Stomach (tissue), 4 donors: Measurements from ENCODE around the gene LARGE1.
"Not testable (repeated sequence)": the region's sequence is repeated elsewhere in the genome, so short reads cannot be mapped to it uniquely, and the experiment has no call there.

Experiments used
- EP300 ChIP-seq: sonication (generic); formaldehyde crosslinking; IDR thresholded peaks from one replicate; pipeline ENCODE4 v1.6.1; 2017; ENCODE audit warnings: antibody characterized with exemption
- POLR2A ChIP-seq, 4 donors: fragments of 450-650 bp; IDR thresholded peaks; one replicate each; pipeline ENCODE4 v1.6.1; 2016; ENCODE audit warnings: antibody characterized with exemption in 4 of 4, control low read depth in 2 of 4, mild to moderate bottlenecking in 1 of 4, moderate library complexity in 1 of 4
- TF ChIP-seq, protein P1 (sequence below), 7 experiments: fragments of 450-650 bp in 4 of 7; fragments of 200-600 bp in 3 of 7; sonication (generic) in 3 of 7; IDR thresholded peaks; one replicate each; pipeline ENCODE4 v1.5.1; 2016 to 2019; ENCODE audit warnings: antibody characterized with exemption in 7 of 7, control low read depth in 2 of 7, mild to moderate bottlenecking in 1 of 7

DNA sequence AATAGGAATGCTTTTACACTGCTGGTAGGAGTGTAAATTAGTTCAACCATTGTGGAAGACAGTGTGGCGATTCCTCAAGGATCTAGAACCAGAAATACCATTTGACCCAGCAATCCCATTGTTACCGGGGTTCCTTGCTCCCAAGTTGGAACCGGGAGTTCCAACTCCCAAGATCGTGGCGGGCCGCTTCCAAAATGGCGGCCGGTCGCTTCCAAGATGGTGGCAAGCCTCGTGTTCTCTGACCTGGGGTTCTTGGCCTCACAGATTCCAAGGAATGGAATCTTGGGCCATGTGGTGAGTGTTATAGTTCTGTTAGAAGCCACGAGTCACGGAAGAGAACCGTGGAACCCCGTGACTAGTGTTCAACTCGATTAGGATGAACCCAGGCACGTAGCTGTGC is 62.5 kb downstream of the LARGE1 start:
- TF ChIP-seq, protein P1, sequence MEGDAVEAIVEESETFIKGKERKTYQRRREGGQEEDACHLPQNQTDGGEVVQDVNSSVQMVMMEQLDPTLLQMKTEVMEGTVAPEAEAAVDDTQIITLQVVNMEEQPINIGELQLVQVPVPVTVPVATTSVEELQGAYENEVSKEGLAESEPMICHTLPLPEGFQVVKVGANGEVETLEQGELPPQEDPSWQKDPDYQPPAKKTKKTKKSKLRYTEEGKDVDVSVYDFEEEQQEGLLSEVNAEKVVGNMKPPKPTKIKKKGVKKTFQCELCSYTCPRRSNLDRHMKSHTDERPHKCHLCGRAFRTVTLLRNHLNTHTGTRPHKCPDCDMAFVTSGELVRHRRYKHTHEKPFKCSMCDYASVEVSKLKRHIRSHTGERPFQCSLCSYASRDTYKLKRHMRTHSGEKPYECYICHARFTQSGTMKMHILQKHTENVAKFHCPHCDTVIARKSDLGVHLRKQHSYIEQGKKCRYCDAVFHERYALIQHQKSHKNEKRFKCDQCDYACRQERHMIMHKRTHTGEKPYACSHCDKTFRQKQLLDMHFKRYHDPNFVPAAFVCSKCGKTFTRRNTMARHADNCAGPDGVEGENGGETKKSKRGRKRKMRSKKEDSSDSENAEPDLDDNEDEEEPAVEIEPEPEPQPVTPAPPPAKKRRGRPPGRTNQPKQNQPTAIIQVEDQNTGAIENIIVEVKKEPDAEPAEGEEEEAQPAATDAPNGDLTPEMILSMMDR (IDR thresholded peaks at IDR 0.05) = not testable (repeated sequence)
- not testable (repeated sequence) for TF ChIP-seq POLR2A (IDR thresholded peaks at IDR 0.05); EP300
